GM23248 (cell line): ENCODE data around the gene NUBP2. TPM values are rescaled to one million over a fixed set of nuclear protein-coding genes. Genes with fewer than 3 reads are reported as not detected.

Source experiments
- DNase-seq: peaks from one replicate; pipeline ENCODE4 v3.0.0-alpha.2; 2015
- H2AFZ ChIP-seq: fragments of 200-600 bp; sonication (generic); 2 replicates; pipeline ENCODE4 v1.6.1; 2016; ENCODE audit warnings: antibody characterized with exemption
- H3F3A ChIP-seq: fragments of 200-600 bp; sonication (generic); 2 replicates; pipeline ENCODE4 v1.6.1; 2016; ENCODE audit warnings: mild to moderate bottlenecking, antibody characterized with exemption, mixed run types; ENCODE audit not compliant: insufficient read depth
- H3K27ac ChIP-seq: fragments of 200-600 bp; sonication (generic); 2 replicates; pipeline ENCODE4 v1.5.1; 2016; ENCODE audit warnings: mild to moderate bottlenecking
- H3K27me3 ChIP-seq: fragments of 200-600 bp; sonication (generic); replicated peaks from 2 replicates; pipeline ENCODE4 v1.6.1; 2016; ENCODE audit warnings: mild to moderate bottlenecking; ENCODE audit not compliant: insufficient read depth
- H3K36me3 ChIP-seq: fragments of 200-600 bp; sonication (generic); 2 replicates; pipeline ENCODE4 v1.6.1; 2016; ENCODE audit warnings: low read depth, mild to moderate bottlenecking
- H3K4me1 ChIP-seq: fragments of 200-600 bp; sonication (generic); 2 replicates; pipeline ENCODE4 v1.6.1; 2016; ENCODE audit warnings: mild to moderate bottlenecking; ENCODE audit not compliant: insufficient read depth
- H3K4me2 ChIP-seq: fragments of 200-600 bp; sonication (generic); one replicate; pipeline ENCODE4 v1.6.1; 2016; ENCODE audit warnings: mild to moderate bottlenecking; ENCODE audit not compliant: unreplicated experiment
- H3K4me3 ChIP-seq: fragments of 200-600 bp; sonication (generic); 2 replicates; pipeline ENCODE4 v1.5.1; 2016; ENCODE audit warnings: mild to moderate bottlenecking
- H3K79me2 ChIP-seq: fragments of 200-600 bp; sonication (generic); 2 replicates; pipeline ENCODE4 v1.6.1; 2016; ENCODE audit warnings: mild to moderate bottlenecking; ENCODE audit not compliant: insufficient read depth
- H3K9ac ChIP-seq: fragments of 200-600 bp; sonication (generic); 2 replicates; pipeline ENCODE4 v1.6.1; 2016; ENCODE audit warnings: mild to moderate bottlenecking
- H3K9me2 ChIP-seq: fragments of 200-600 bp; sonication (generic); 2 replicates; pipeline ENCODE4 v1.6.1; 2016; ENCODE audit warnings: mixed run types, mild to moderate bottlenecking, moderate library complexity; ENCODE audit not compliant: insufficient read depth
- H3K9me3 ChIP-seq: fragments of 200-600 bp; sonication (generic); one replicate; pipeline ENCODE4 v1.6.1; 2017; ENCODE audit warnings: low read depth
- H4K20me1 ChIP-seq: fragments of 200-600 bp; sonication (generic); 2 replicates; pipeline ENCODE4 v1.6.0; 2016; ENCODE audit not compliant: insufficient read depth
- EZH2 ChIP-seq: fragments of 200-600 bp; sonication (generic); IDR thresholded peaks from 2 replicates; pipeline ENCODE4 v1.6.1; 2018; ENCODE audit warnings: antibody characterized with exemption, mild to moderate bottlenecking; ENCODE audit not compliant: insufficient read depth, poor library complexity, severe bottlenecking
- EZH2phosphoT487 ChIP-seq: fragments of 200-600 bp; sonication (generic); IDR thresholded peaks from 2 replicates; pipeline ENCODE4 v1.6.1; 2018; ENCODE audit warnings: antibody characterized with exemption, moderate library complexity, mild to moderate bottlenecking, low read depth; ENCODE audit not compliant: insufficient read depth
- WGBS, 2 experiments: methylation state at CpG; one replicate each; pipeline ENCODE4 v1.1.6; 2015 to 2017; ENCODE audit warnings: low lambda C conversion rate in 2 of 2, low coverage in 1 of 2; ENCODE audit errors: missing lambda C conversion rate in 2 of 2; 5-methylcytosine and 5-hydroxymethylcytosine counted together
- in situ Hi-C: fragments of 300-500 bp; cut with MboI; formaldehyde crosslinking; loops from 2 replicates; pipeline ENCODE4 v1.15.0; 2020
- polyA plus RNA-seq: library from polyadenylated mRNA; unstranded; fragments of >200 nt; fragmentation: Nextera tagmentation; extraction: Ambion mirVana; gene quantifications from 2 replicates; pipeline ENCODE4 v1.2.1, GENCODE V29; 2016
- total RNA-seq: library from RNA; depleted of rRNA; stranded (reverse); fragments of >200 nt; shearing (Covaris generic); gene quantifications from 2 replicates; pipeline ENCODE4 v1.2.3, GENCODE V29; 2014

NUBP2 gene
- total and polyA plus RNA-seq, 2 experiments from 2014 or later = 66.4 to 88.9 TPM

GRCh38 chr16:1817276-1817589, 34.5 kb downstream of the NUBP2 start:
- TF ChIP-seq EZH2phosphoT487 (no peak), EZH2 (no peak)
- no peak overlapping the region for H3K27ac ChIP-seq
- in situ Hi-C loops = no loop called here

GRCh38 chr16:1817716-1818115, 35.0 kb downstream of the NUBP2 start:
- H3K4me3 ChIP-seq = no peak overlapping the region
- in situ Hi-C loops = no loop called here
- 89 to 92% methylated on average over 17 of the region's 17 CpGs for WGBS, 2 experiments
- H4K20me1 ChIP-seq = no peaks in the 10 kb centered on the region
- H2AFZ ChIP-seq = no peak overlapping the region
- H3K9me3 ChIP-seq = no peaks in the 10 kb centered on the region
- no peak for TF ChIP-seq EZH2
- no peak overlapping the region for H3K9ac ChIP-seq
- H3K36me3 ChIP-seq = no peaks in the 10 kb centered on the region; the same call in 1 of the 2 replicates
- no peaks in the 10 kb centered on the region for H3K4me1 ChIP-seq
- no peak overlapping the region for H3K4me2 ChIP-seq
- DNase-seq = no peak
- H3K79me2 ChIP-seq = no peaks in the 10 kb centered on the region
- no peak overlapping the region for H3K27ac ChIP-seq
- no peaks in the 10 kb centered on the region for H3K27me3 ChIP-seq
- H3F3A ChIP-seq = peaks cover 7% of the 10 kb centered on the region
- H3K9me2 ChIP-seq = no peaks in the 10 kb centered on the region

More at GRCh38 chr16:1817276-1817589, 34.5 kb downstream of the NUBP2 start:
- no peaks in the 10 kb centered on the region for H3K9me2 ChIP-seq
- H3K4me1 ChIP-seq = no peaks in the 10 kb centered on the region
- peaks cover 7% of the 10 kb centered on the region for H3F3A ChIP-seq
- no peak for DNase-seq
- H3K4me2 ChIP-seq = no peak overlapping the region
- H2AFZ ChIP-seq = no peak overlapping the region
- no peaks in the 10 kb centered on the region; the same call in 1 of the 2 replicates for H3K36me3 ChIP-seq
- H3K9me3 ChIP-seq = no peaks in the 10 kb centered on the region
- H3K79me2 ChIP-seq = no peaks in the 10 kb centered on the region
- 79 to 88% methylated on average over 9 of the region's 9 CpGs for WGBS, 2 experiments
- H4K20me1 ChIP-seq = no peaks in the 10 kb centered on the region
- no peak overlapping the region for H3K9ac ChIP-seq
- H3K27me3 ChIP-seq = no peaks in the 10 kb centered on the region
- H3K4me3 ChIP-seq = no peak overlapping the region

GRCh38 chr16:1818204-1818872, 35.6 kb downstream of the NUBP2 start:
- H3K27me3 ChIP-seq = no peaks in the 10 kb centered on the region
- no peak overlapping the region for H3K27ac ChIP-seq
- no peaks in the 10 kb centered on the region for H3K4me1 ChIP-seq
- H3K4me2 ChIP-seq = no peak overlapping the region
- no peaks in the 10 kb centered on the region; the same call in 1 of the 2 replicates for H3K36me3 ChIP-seq
- H3K9me2 ChIP-seq = no peaks in the 10 kb centered on the region
- no peak overlapping the region for H3K4me3 ChIP-seq
- H3K9me3 ChIP-seq = no peaks in the 10 kb centered on the region
- in situ Hi-C loops = no loop called here
- DNase-seq = no peak
- no peaks in the 10 kb centered on the region for H4K20me1 ChIP-seq
- 91 to 97% methylated on average over 22 to 25 of the region's 27 CpGs for WGBS, 2 experiments
- TF ChIP-seq EZH2 = no peak
- TF ChIP-seq EZH2phosphoT487 = no peak
- peaks cover 6% of the 10 kb centered on the region for H3F3A ChIP-seq
- no peak overlapping the region for H2AFZ ChIP-seq
- H3K9ac ChIP-seq = no peak overlapping the region
- H3K79me2 ChIP-seq = 0 out of 2 replicates have a peak, but pooled peaks cover under 1% of the 10 kb centered on the region

GRCh38 chr16:1818873-1819525, 36.2 kb downstream of the NUBP2 start:
- Histone ChIP-seq H2AFZ (no peak overlapping the region), H3K27me3 (no peaks in the 10 kb centered on the region), H3K9ac (no peak overlapping the region), H3F3A (no peaks in the 10 kb centered on the region), H3K27ac (no peak overlapping the region), H3K36me3 (no peaks in the 10 kb centered on the region; the same call in 1 of the 2 replicates), H3K4me3 (no peak overlapping the region), H3K9me2 (no peaks in the 10 kb centered on the region), H4K20me1 (no peaks in the 10 kb centered on the region), H3K4me2 (no peak overlapping the region), H3K9me3 (no peaks in the 10 kb centered on the region), H3K79me2 (peaks cover 8% of the 10 kb centered on the region; the same call in 1 of the 2 replicates), H3K4me1 (no peaks in the 10 kb centered on the region)
- in situ Hi-C loops = no loop called here
- 91 to 94% methylated on average over 28 to 35 of the region's 35 CpGs for WGBS, 2 experiments
- no peak for DNase-seq
- TF ChIP-seq EZH2phosphoT487 (no peak), EZH2 (no peak)
